Smooth muscle cell (in vitro differentiated cells): Measurements from ENCODE around the gene DCBLD1. TPM values are rescaled to one million over a fixed set of nuclear protein-coding genes. Genes with fewer than 3 reads are reported as not detected.

Source experiments
- DNase-seq: peaks from one replicate; lab custom pipeline; 2025; ENCODE audit not compliant: unreplicated experiment; lab: John Stamatoyannopoulos, UW
- H2AFZ ChIP-seq: fragments of 200-600 bp; sonication (generic); 2 replicates; pipeline ENCODE4 v1.6.0; 2016; ENCODE audit warnings: antibody characterized with exemption, low read depth, mild to moderate bottlenecking
- H3F3A ChIP-seq: fragments of 200-600 bp; sonication (generic); 2 replicates; pipeline ENCODE4 v1.6.0; 2017; ENCODE audit warnings: antibody characterized with exemption, low read depth
- H3K27ac ChIP-seq: fragments of 200-600 bp; sonication (generic); 2 replicates; pipeline ENCODE4 v1.5.1; 2016; ENCODE audit warnings: low read depth, mild to moderate bottlenecking
- H3K27me3 ChIP-seq: fragments of 200-600 bp; sonication (generic); 2 replicates; pipeline ENCODE4 v1.6.1; 2016; ENCODE audit warnings: low read depth, mild to moderate bottlenecking
- H3K36me3 ChIP-seq: fragments of 200-600 bp; sonication (generic); 2 replicates; pipeline ENCODE4 v1.5.1; 2016; ENCODE audit warnings: low read depth
- H3K4me1 ChIP-seq: fragments of 200-600 bp; sonication (generic); 2 replicates; pipeline ENCODE4 v1.5.1; 2016; ENCODE audit warnings: low read depth
- H3K4me2 ChIP-seq: fragments of 200-600 bp; sonication (generic); 2 replicates; pipeline ENCODE4 v1.6.0; 2016; ENCODE audit warnings: mild to moderate bottlenecking
- H3K4me3 ChIP-seq: fragments of 200-600 bp; sonication (generic); 2 replicates; pipeline ENCODE4 v1.5.1; 2016; ENCODE audit warnings: mild to moderate bottlenecking
- H3K79me2 ChIP-seq: fragments of 200-600 bp; sonication (generic); 2 replicates; pipeline ENCODE4 v1.6.0; 2016; ENCODE audit warnings: low read depth, mild to moderate bottlenecking
- H3K9ac ChIP-seq: fragments of 200-600 bp; sonication (generic); 2 replicates; pipeline ENCODE4 v1.6.0; 2016; ENCODE audit warnings: low read depth
- H3K9me3 ChIP-seq: fragments of 200-600 bp; sonication (generic); replicated peaks from 2 replicates; pipeline ENCODE4 v1.5.1; 2016; ENCODE audit warnings: low read depth
- H4K20me1 ChIP-seq: fragments of 200-600 bp; sonication (generic); 2 replicates; pipeline ENCODE4 v1.6.0; 2016; ENCODE audit warnings: low read depth
- CTCF ChIP-seq: fragments of 200-600 bp; sonication (generic); IDR thresholded peaks from 2 replicates; pipeline ENCODE4 v1.5.1; 2017; ENCODE audit warnings: borderline replicate concordance, mild to moderate bottlenecking, antibody characterized with exemption; ENCODE audit not compliant: insufficient read depth, poor library complexity, severe bottlenecking
- WGBS: methylation state at CpG from one replicate; pipeline ENCODE4 v1.1.7; 2016; ENCODE audit warnings: low lambda C conversion rate; 5-methylcytosine and 5-hydroxymethylcytosine counted together
- polyA plus RNA-seq: library from polyadenylated mRNA; unstranded; fragments of >200 nt; fragmentation: Nextera tagmentation; extraction: Ambion mirVana; gene quantifications from 2 replicates; pipeline ENCODE4 v1.2.1, GENCODE V29; 2016
- total RNA-seq: library from RNA; depleted of rRNA; stranded (reverse); fragments of >200 nt; gene quantifications from 2 replicates; pipeline ENCODE4 v1.2.3, GENCODE V29; 2014

The DCBLD1 gene
- total and polyA plus RNA-seq, 2 experiments from 2014 or later, result 44.6 to 82.1 TPM

- Histone ChIP-seq H4K20me1 (no peaks in the 10 kb centered on the region), H3K4me2 (no peak overlapping the region), H3K4me3 (no peak overlapping the region), H3K36me3 (peaks cover 3% of the 10 kb centered on the region), H3K4me1 (peaks cover 2% of the 10 kb centered on the region), H3K27ac (no peak overlapping the region), H2AFZ (no peak overlapping the region), H3K9ac (no peak overlapping the region), H3F3A (peaks cover 7% of the 10 kb centered on the region), H3K79me2 (no peaks in the 10 kb centered on the region), H3K9me3 (no peaks in the 10 kb centered on the region), H3K27me3 (no peaks in the 10 kb centered on the region)
- TF ChIP-seq CTCF, result no peak
- DNase-seq, result no peak
- WGBS, result 93% methylated on average over 4 of the region's 4 CpGs
Measured at GRCh38 chr6:117533775-117534174, 51.3 kb downstream of the DCBLD1 start.

GRCh38 chr6:117534974-117535373 lies 52.5 kb downstream of the DCBLD1 start:
- peak overlapping the region; percentile 57 for H3K27ac ChIP-seq
- WGBS, result 81% methylated on average over 3 of the region's 3 CpGs
- no peaks in the 10 kb centered on the region for H3K27me3 ChIP-seq
- H3F3A ChIP-seq, result peaks cover 7% of the 10 kb centered on the region
- H3K4me1 ChIP-seq, result peaks cover 2% of the 10 kb centered on the region
- DNase-seq, result no peak
- peaks cover 10% of the 10 kb centered on the region for H3K36me3 ChIP-seq
- H4K20me1 ChIP-seq, result no peaks in the 10 kb centered on the region
- H3K4me3 ChIP-seq, result no peak overlapping the region
- H2AFZ ChIP-seq, result no peak overlapping the region
- H3K79me2 ChIP-seq, result no peaks in the 10 kb centered on the region
- no peaks in the 10 kb centered on the region for H3K9me3 ChIP-seq
- no peak for TF ChIP-seq CTCF
- H3K4me2 ChIP-seq, result no peak overlapping the region
- no peak overlapping the region for H3K9ac ChIP-seq

GRCh38 chr6:117536317-117536716 lies 53.8 kb downstream of the DCBLD1 start:
- Histone ChIP-seq H3K4me1 (no peaks in the 10 kb centered on the region), H3K27ac (peak overlapping the region; percentile 57), H3K4me2 (peak overlapping the region; percentile 7), H3F3A (no peaks in the 10 kb centered on the region), H4K20me1 (no peaks in the 10 kb centered on the region), H3K9ac (no peak overlapping the region), H3K27me3 (no peaks in the 10 kb centered on the region), H3K4me3 (no peak overlapping the region), H3K9me3 (no peaks in the 10 kb centered on the region), H2AFZ (no peak overlapping the region), H3K36me3 (peaks cover 14% of the 10 kb centered on the region), H3K79me2 (no peaks in the 10 kb centered on the region)
- DNase-seq, result no peak
- 35% methylated on average over 4 of the region's 4 CpGs for WGBS
- no peak for TF ChIP-seq CTCF

GRCh38 chr6:117538615-117539014 lies 56.1 kb downstream of the DCBLD1 start:
- no peaks in the 10 kb centered on the region for H3K9me3 ChIP-seq
- no peaks in the 10 kb centered on the region for H3K4me1 ChIP-seq
- H3K79me2 ChIP-seq, result no peaks in the 10 kb centered on the region
- H3K4me2 ChIP-seq, result no peak overlapping the region
- 93% methylated on average over 9 of the region's 9 CpGs for WGBS
- H3K27ac ChIP-seq, result no peak overlapping the region
- no peak overlapping the region for H3K4me3 ChIP-seq
- no peaks in the 10 kb centered on the region for H3K27me3 ChIP-seq
- DNase-seq, result no peak
- H3K9ac ChIP-seq, result no peak overlapping the region
- H2AFZ ChIP-seq, result no peak overlapping the region
- TF ChIP-seq CTCF, result no peak
- H4K20me1 ChIP-seq, result no peaks in the 10 kb centered on the region
- no peaks in the 10 kb centered on the region for H3F3A ChIP-seq
- H3K36me3 ChIP-seq, result peaks cover 14% of the 10 kb centered on the region
